ENCODE measurements around the gene PGLYRP1.

GRCh38 chr19:46060012-46060411, 37.2 kb upstream of the PGLYRP1 start:
- TF ChIP-seq CTCF (IDR thresholded peaks at IDR 0.05) (no peak), POLR2A (IDR thresholded peaks at IDR 0.05) (no peak), EP300 (IDR thresholded peaks at IDR 0.05) (no peak)

Measured in tibial nerve (tissue), 4 donors.